HG03558 (cell line): Measurements from ENCODE around the gene PTPN3.

Experiments used
- ATAC-seq: cut with Tn5 transposase; IDR thresholded peaks from one replicate; pipeline ENCODE4 v1.9.1; 2021; ENCODE audit warnings: moderate number of reproducible peaks; ENCODE audit not compliant: unreplicated experiment; ENCODE audit errors: extremely low read depth

The PTPN3 gene

DNA sequence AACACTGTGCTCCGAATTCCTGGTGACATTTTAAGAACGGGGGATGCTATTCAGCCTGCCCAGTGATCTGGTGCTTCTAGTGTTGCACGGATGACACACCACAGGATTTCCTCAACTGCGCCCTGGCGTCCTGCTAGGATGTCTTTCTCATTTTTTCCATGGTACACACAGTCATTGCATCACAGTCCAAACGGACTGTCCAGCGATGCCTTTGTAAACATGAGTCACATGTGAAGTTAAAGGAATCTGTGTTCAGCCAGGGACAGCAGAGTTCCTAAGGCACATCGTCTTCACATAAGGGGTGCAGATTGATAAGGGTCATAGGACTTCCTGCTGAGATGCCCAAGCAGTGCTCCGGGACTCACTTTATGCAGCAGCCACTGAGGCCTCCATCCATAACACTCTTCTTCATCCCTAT lies 9.3 kb upstream of the PTPN3 start:
- ATAC-seq = no peak

DNA sequence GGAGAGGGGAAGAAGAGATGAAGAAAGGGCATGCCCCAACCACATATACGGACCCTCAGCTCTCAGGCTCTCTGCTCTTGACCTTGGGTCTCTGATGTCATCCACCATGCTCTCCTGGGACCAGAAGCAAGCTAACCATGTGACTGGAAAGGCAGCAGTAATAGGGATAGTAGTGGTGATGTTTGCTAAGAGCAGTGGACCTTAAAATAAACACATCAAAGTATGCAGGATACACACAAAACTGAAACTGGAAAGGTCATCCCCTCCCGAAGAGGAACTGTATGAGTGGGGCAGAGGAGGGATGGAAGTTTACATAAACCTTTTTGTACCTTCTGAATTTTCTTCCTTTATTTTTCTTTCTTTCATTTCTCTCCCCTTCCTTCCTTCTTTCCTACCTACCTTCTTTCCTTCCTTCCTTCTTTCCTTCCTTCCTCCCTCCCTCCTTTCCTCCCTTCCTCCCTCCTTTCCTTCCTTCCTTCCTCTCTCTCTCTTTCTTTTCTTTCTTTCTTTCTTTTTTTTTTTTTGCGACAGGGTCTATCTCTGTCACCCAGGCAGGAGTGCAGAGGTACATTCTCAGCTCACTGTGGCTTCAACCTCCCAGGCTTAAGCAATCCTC lies 8.1 kb upstream of the PTPN3 start:
- ATAC-seq = no peak

DNA sequence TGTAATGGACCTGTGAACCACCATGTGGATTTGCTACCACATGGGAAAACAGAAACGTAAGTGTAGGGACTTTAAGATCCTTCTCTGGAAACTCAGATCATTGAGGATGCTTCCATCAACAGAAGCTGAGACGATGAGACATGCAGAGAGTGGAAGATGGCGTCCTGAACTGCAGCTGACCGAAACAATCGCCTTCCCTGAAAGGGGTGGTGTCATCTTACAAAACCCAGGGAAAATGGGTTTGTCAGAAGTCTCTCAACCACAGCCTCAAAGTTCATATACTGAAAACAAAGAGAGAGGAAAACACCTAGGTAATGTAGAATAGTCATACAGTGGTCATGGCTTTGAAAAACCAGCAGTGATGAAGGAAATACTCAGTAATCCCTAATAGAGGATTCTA lies 6.6 kb upstream of the PTPN3 start:
- no peak for ATAC-seq

DNA sequence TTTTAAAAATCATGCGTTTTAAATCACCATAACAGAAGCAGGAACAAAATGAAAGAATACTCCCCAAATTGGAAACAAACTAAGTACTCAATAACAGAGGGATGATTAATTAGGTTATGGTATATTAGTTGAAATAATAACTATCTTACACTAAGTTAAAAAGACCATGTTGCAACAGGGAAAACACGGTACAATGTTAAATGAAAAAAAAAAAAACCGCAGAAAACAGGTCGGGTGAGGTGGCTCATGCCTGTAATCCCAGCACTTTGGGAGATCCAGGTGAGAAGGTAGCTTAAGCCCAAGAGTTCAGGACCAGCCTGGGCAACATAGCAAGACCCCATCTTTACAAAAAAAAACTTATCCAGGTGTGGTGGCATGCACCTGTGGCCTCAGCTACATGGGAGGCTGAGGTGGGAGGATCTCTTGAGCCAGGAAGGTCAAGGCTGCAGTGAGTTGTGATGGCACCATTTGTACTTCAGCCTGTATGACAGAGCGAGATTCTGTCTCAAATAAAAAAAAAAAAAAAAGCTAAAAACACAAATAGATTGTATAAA lies 2.4 kb upstream of the PTPN3 start:
- ATAC-seq = no peak

DNA sequence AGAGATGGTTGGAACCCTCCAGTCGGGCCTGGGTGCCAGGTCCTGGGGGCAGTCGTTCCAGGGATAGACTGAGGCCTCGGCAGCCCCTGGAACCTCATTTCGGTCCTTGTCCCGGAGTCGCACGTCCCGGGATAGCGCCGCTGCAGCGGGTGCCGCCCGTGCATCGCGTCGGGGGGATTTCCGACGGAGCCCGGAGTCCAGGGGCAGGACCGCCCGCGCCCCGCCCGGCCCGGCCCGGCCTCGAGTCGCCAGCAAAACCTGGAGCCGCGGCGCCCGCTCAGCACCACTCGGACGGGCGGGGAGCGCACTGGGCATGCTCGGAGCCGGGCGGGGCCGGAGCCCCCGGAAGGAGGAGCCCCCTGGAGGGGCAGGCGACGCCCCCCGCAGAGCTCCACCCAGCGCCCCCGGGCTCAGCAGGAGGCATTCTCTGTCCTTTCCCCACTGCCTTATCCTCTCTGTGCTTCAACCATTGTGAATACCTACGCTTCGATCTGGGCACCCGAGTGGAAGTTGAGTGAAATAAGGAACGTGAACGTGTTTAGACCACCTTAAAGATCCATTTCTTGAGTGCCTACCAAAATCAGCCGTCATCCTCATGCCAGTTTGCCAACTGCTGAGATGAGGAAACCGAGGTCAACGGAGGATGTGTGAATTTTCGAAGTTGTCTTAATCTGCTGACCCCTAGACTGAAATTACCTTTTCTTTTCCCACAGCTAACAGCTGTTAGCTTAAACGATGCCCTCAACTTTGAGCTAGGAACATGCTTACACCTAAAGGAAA lies 1.7 kb upstream of the PTPN3 start:
- ATAC-seq = no peak

DNA sequence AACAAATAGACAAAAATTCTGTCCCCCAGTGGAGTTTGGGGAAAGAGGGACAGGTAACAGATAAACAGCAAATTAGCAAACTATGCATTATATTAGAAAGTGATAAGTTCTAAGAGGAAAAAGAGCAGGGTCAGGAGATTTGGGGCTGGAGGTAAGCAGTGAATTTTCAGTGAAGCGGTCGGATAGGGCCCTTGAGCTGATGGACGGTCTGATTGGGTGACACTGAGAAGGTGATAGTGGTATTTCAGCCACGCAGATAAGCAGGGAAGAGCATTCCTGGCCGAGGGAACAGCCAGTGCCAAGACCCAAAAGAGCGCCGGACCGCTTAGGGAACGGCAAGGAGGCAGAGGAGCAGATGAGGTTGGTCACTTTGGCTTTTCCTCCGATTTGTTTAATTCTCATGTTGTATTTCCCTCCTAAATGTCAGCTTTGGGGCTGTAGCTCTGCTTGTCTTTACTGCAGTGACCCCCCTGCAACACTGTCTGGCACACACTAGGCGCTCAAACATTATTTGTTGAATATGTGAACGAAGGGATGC lies 1.1 kb upstream of the PTPN3 start:
- no peak for ATAC-seq

DNA sequence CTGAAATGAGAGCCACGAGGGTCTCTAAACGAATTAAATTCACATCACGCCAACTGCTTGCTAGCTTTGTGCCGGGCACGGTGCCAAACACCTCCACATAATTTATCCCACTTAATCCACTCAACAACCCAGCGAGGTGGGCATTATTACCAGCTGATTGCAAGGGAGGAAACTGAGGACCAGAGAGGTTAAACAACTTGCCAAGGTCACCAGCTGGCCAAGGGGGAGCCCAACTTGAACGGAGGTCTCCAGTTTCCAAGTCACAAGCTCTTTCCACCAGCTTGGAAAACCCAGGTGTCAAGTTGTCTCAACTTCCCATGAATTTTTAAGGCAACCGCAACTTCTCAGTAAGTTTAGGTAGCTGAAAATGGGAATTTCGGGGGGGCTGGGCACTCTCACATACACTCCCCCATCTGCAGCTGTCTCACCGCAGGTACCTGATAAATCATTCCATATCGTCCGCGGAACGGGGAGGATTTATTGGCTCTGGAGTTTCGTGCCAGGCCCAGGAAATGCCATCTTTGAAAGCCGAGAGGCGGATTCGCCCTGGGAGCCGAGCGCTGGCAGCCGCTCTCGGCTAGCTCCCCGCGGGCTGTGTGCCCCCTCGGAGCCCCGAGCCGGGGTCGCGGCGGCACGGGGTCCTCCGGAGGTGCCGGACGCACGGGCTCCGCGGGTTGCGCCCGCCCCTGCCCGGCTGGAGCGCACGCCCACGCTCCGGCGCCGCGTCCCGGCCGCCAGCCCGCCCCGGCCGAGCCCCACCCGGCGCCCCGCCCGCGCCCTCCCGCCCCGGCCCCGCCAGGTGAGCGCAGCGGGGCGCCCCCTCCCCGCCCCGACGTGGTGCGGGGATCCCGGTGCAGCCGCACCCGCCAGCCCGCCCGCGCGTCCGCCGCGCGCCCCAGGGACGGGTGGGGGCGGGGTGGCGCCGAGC lies 617 bp downstream of the PTPN3 start:
- no peak for ATAC-seq

DNA sequence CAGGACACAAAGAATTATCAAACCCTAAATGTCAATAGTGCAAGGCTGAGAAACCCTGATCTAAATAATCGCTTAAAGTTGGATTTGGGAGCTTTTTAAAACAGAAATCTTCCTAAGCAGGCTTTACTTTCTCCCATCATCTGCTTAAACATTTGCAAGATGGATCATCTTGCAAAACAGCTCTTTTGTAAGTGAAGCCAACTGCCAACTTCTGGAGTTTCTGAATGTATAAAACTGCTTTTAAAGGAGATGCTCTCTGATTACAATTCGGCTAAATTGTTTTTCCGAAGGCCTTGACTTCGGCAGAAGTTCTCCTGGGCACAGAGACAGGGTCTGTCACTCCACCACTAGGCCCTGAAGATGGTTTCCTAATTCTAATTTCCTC lies 1.3 kb downstream of the PTPN3 start:
- ATAC-seq = no peak

DNA sequence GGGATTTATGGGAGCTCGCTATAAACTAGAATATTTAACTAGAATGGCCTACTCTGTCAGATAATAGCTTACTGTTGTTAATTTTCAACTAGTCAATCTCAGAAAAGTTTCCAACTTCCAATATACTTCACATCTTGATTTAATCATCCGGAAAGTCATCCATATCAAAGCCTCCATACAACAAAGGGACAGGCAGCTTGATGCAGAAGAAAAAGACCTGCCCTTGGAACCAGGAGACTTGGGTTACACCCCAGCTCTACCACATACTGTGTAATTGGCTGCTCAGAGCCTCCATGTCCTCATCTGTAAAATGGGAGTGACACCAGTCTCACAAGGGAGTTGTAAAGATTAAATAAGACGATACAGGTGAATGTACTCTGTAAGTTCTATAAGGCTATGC lies 1.9 kb downstream of the PTPN3 start:
- no peak for ATAC-seq

DNA sequence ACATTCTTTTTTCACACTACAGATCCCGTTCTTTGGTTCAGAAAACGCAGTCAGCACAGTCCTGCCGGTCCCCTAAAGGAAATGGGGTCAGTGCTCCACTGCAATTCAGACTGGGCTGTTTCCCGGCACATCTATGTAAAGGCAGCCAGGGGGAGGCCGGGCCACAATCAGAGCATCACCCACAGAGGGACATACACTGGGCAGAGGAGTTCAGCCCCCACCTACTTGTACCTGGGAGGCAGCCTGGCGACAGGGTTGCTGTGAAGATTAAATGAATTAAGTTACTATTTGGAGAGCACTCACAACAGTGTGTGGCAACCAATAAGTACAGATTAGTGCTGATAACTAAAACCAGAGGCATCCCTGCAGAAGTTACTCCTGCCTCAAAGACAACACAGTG lies 4.5 kb downstream of the PTPN3 start:
- no peak for ATAC-seq

DNA sequence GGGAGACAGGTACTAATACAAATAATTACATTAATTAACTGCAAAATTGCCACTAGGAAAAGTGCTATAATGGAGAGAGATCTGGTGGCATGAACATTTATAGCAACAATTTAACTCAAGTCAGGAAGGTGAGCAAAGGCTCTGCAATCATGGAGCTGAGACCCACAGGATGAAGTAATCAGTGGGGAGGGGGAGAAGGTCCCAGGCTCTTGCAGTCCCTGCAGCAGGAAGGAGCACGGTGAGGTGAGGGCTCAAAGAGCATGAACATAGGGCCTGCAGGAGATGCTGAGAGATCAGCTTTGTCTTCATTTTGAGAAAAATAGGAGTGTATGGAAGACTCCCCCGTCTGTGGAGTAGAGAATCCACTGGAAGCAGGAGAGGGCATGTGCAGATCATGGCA lies 6.5 kb downstream of the PTPN3 start:
- no peak for ATAC-seq

DNA sequence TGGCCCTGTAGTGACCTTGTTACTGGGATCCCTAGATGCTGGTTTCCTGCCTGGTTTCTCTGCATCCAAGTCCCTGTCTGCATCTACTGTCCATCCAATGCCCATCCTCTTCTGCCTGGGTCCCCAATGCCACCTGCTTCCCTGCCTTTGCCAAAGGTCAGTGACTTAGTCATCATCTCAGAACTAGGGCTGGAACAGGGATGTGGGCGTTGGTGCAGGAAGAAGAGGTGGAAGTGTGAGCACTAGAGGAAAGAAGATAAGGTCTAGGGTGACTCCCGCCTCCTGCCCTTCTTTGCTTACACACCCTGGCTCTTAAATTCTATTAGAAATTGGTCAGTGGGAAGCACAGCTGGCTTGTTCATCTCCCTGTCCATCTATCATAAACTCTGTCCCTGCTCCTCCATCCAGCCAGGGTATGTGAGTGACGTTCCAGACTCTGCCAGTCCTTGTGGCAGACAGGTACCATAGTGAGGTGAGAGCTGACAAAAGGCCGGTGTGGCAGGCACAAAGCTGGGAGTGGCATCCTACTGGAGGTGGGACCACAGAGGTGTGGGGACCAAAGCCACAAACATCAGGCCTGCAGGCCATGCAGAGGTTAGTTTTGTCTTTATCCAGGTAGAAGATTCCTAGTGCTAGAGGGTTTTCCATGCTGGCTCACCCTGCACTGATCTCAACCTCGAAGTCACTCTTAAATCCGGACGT lies 9.2 kb downstream of the PTPN3 start:
- no peak for ATAC-seq

DNA sequence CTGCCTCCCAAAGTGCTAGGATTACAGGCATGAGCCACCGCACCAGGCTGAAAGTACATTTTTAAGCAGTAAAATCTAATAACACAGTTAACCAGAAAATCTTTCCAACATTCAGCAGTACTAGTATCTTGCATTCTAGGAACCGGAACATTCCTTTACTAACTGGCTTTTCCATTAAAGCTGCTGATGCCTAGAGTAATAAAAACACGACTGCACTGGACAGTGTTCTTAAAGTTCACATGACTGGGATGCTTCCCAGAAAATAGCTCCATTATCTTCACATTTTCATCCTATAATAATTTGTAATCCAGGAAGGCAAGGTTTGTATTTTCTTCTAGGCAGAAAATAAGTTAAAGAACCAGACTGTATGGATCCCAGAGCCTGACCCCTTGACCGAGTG lies 9.8 kb downstream of the PTPN3 start:
- no peak for ATAC-seq

DNA sequence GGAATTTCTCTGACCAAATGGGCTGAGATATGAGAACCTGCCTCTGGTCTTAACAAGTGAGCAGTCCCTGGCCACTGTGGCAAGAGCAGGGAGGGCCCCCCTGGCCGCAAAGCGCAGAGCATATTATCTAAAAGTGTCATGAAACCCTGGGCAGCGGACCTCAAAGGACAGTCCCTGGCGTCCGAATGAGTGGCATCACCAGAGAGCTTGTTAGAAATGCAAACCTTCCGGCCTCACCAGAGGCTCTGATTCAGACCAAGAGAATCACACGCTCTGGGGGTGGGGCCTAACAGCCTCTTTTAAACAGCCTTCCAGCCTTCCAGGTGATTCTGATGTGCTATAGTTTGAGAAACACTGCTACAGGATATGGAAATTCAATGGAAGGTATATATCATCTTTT lies 10.9 kb downstream of the PTPN3 start:
- ATAC-seq = no peak

DNA sequence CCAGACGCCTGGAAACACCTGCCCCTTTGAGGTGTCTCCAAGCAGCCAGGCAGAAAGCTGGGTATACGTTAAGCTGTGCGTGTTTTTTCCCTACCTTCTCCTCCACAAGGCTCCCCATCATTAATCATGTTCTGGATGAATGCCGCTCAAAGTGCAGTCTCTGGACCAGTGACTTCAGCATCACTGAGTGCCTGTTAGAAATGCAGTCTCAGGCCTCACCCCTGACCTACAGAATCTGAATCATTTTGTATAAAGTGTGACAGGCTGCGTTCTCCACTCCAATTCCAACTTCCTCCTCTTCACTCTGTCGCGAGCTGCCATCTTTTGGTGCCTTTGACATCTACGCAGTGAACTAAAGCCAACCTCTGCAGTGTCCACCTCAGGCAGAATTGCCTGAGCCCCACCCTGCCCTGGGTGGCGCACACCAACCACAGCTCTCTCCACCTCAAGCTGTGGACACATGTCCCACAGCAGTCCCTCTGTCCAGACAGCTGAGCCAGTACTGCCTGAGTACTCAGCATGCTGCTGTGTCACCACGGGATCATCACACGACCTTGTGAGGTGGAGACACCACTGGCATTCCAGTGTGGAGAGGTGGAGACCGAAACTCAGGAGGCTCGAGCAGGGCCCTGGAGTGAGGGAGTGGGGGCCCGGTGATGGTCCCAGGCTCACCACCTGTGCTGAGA lies 14.2 kb downstream of the PTPN3 start:
- ATAC-seq = no peak

DNA sequence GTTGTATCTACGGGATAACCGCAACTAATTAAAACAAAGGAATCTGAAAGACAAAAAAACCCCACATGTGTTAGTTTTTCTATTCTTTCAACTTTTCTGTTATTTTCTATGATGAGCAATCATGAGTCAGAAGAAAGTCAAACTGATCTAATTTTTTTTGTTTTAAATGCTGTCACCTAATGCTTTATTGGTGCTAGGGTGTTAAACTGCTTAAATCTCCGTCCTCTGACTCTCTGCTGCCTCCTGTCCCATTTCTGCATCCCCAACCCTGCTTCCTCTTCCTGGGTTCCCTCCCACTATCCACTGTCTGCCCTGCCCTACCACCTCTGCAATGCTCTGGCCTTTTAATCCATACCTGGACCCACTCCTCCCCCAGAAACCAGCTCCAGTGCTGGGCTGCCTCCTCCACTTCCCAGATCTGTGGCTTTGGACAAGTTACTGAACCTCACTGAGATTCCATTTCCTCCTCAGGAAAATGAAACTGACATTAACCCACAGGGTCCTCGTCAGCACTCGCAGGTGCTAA lies 15.7 kb downstream of the PTPN3 start:
- no peak for ATAC-seq

DNA sequence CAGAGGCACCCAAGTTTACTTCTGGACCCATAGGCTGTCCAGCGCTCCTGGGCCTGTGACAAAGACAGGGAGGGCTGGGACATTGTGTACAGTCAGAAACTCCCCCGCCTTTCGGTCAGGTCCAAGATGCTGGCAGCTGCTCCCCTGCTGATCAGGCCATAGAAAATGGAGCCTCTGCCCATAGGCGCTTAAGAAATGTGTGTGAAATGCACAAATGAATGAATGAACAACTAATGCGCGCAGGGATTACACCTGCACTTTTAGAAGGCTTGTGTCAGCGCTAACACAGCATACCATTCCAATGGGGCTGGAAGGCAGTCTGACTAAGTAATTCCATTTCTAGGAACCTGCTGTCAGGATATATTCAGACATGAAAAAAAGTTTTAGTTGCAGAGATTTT lies 16.3 kb downstream of the PTPN3 start:
- ATAC-seq = no peak

DNA sequence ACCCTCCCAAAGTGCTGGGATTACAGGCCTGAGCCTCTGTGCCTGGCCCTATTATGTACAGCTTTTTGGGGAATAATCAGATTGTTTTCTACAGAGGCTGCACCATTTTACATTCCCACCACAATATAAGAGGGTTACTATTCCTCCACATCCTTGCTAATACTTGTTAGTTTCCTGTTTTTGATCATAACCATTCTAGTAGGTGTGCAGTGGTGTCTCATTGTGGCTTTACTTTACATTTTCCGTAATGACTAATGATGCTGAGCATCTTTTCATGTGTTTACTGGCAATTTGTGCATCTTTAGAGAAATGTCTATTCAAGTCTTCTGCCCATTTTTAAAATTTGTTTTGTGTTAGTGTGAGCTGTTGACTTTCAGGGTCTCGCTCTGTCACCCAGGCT lies 18.3 kb downstream of the PTPN3 start:
- no peak for ATAC-seq

DNA sequence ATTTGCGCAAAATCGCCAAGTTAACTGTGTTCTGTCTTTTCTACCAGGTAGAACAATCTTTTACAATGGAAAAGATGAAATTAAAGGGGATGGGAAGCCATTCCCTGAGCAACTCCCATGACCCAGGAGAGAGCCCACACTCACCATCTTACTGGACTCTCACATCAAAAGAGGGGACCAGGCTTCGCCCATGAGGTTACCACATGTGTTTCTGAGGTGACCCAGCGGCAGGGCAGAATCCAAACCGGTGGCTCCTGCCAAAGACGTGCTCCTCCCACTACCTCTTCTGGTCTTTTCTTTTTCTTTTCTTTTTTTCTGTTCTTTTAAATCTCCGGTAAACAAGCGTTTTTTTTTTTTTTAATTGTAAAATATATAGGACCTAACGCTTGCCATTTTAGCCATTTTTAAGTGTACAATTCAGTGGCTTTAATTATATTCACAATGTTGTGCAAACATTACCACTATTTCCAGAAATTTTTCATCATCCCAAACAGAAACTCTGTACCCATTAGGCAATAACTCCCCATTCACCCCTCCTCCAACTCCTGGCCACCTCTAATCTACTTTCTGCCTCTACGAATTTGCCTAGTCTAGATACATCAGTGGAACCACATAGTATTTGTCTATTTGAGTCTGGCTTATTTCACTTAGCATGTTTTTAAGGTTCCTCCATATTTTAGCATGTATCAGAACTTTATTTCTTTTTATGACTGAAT lies 19.3 kb downstream of the PTPN3 start:
- ATAC-seq = no peak
